ENCODE measurements around the gene JAKMIP2. TPM values are rescaled to one million over a fixed set of nuclear protein-coding genes. Genes with fewer than 3 reads are reported as not detected.

JAKMIP2 gene
- not detected in 5 replicates for total RNA-seq (2022; extraction: Qiagen RNA extraction)

GRCh38 chr5:147782110-147783028, at the start of gene JAKMIP2:
JAKMIP2 (minus strand) TSS chr5:147782728; CDS start chr5:147671806, 110,922 bp downstream.

GRCh38 chr5:147831465-147831864, 48.9 kb upstream of the JAKMIP2 start, which contains the start of gene SPINK1:
SPINK1 (minus strand) TSS chr5:147831671; CDS start chr5:147831577, 94 bp downstream.

Other genes with a start within 250 kb of the JAKMIP2 start
- 0.54 to 1.4 TPM (median 0.82 TPM) in 5 replicates for gene SPINK1, start 48.9 kb upstream of the JAKMIP2 start, total RNA-seq (2022; extraction: Qiagen RNA extraction)
- not detected in 5 replicates for gene SCGB3A2, start 96.0 kb upstream of the JAKMIP2 start, total RNA-seq (2022; extraction: Qiagen RNA extraction)
- not detected in 5 replicates for gene C5orf46, start 123.8 kb upstream of the JAKMIP2 start, total RNA-seq (2022; extraction: Qiagen RNA extraction)

Data from A549 treated with dexamethasone at 1 μM for 4 hours (cell line).